8988T (cell line): ENCODE data around the gene GTF2H2C_2.
"Not testable (repeated sequence)": the region's sequence is repeated elsewhere in the genome, so short reads cannot be mapped to it uniquely, and the experiment has no call there.

Experiments used
- DNase-seq: peaks from one replicate; pipeline ENCODE4 v3.0.0; 2011

Gene GTF2H2C_2

GRCh38 chr5:70415117-70415516 lies at the start of gene GTF2H2C_2:
Gene GTF2H2C_2, plus strand, starts transcription at chr5:70415368.
- not testable (repeated sequence) for DNase-seq

- DNase-seq = not testable (repeated sequence)
Measured at GRCh38 chr5:70400984-70401686, 14.0 kb upstream of the GTF2H2C_2 start.

GRCh38 chr5:70421322-70421721 lies 6.2 kb downstream of the GTF2H2C_2 start:
- not testable (repeated sequence) for DNase-seq

GRCh38 chr5:70423215-70423614 lies 8.0 kb downstream of the GTF2H2C_2 start:
- not testable (repeated sequence) for DNase-seq

GRCh38 chr5:70438518-70438917 lies 23.4 kb downstream of the GTF2H2C_2 start:
- not testable (repeated sequence) for DNase-seq

GRCh38 chr5:70449565-70449964 lies 34.4 kb downstream of the GTF2H2C_2 start:
- not testable (repeated sequence) for DNase-seq

- DNase-seq = not testable (repeated sequence)
Measured at GRCh38 chr5:70451249-70451984, 36.2 kb downstream of the GTF2H2C_2 start.

GRCh38 chr5:70457093-70457492 lies 41.9 kb downstream of the GTF2H2C_2 start:
- not testable (repeated sequence) for DNase-seq

- DNase-seq = not testable (repeated sequence)
Measured at GRCh38 chr5:70459188-70459587, 44.0 kb downstream of the GTF2H2C_2 start.

GRCh38 chr5:70461984-70462383 lies 46.8 kb downstream of the GTF2H2C_2 start:
- DNase-seq = not testable (repeated sequence)

- DNase-seq = not testable (repeated sequence)
Measured at GRCh38 chr5:70464019-70464637, 49.0 kb downstream of the GTF2H2C_2 start.

GRCh38 chr5:70469926-70470509 lies 54.9 kb downstream of the GTF2H2C_2 start:
- not testable (repeated sequence) for DNase-seq
